ENCODE measurements around the gene KCTD14. TPM values are rescaled to one million over a fixed set of nuclear protein-coding genes. Genes with fewer than 3 reads are reported as not detected.

KCTD14 gene
- total RNA-seq, 1 donor from 2014 or later, result 0.32 TPM

DNA sequence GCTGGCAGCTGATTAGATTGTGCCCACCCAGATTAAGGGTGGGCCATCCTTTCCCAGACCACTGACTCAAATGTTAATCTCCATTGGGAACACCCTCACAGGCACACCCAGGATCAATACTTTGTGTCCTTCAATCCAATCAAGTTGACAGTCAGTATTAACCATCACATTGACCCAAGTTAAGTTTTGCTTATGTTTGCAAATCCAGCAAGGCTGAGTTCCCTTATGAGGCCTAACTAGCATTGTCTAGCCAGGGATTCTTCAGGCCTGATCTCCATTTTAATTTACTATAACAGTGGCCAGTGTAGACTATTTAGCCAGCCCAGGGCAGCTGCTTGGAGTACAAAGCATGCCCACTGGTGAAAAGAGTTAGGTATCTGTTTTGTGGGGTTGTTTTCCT is 2.3 kb upstream of the KCTD14 start:
- no peak overlapping the region for H3K4me3 Mint-ChIP-seq (ENCODE audit: unreplicated experiment)
- no peaks in the 10 kb centered on the region for H3K4me1 Mint-ChIP-seq (ENCODE audit: low read depth, unreplicated experiment)
- H3K27ac Mint-ChIP-seq (ENCODE audit: unreplicated experiment), result no peak overlapping the region
- TF ChIP-seq, protein P1, sequence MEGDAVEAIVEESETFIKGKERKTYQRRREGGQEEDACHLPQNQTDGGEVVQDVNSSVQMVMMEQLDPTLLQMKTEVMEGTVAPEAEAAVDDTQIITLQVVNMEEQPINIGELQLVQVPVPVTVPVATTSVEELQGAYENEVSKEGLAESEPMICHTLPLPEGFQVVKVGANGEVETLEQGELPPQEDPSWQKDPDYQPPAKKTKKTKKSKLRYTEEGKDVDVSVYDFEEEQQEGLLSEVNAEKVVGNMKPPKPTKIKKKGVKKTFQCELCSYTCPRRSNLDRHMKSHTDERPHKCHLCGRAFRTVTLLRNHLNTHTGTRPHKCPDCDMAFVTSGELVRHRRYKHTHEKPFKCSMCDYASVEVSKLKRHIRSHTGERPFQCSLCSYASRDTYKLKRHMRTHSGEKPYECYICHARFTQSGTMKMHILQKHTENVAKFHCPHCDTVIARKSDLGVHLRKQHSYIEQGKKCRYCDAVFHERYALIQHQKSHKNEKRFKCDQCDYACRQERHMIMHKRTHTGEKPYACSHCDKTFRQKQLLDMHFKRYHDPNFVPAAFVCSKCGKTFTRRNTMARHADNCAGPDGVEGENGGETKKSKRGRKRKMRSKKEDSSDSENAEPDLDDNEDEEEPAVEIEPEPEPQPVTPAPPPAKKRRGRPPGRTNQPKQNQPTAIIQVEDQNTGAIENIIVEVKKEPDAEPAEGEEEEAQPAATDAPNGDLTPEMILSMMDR (IDR thresholded peaks at IDR 0.05; ENCODE audit: partially characterized antibody, unreplicated experiment), result no peak
- peaks cover 12% of the 10 kb centered on the region for H3K27me3 Mint-ChIP-seq (ENCODE audit: unreplicated experiment)
- no peaks in the 10 kb centered on the region for H3K36me3 Mint-ChIP-seq (ENCODE audit: unreplicated experiment)
- no peaks in the 10 kb centered on the region for H3K9me3 Mint-ChIP-seq (ENCODE audit: unreplicated experiment)
- no peak for DNase-seq

DNA sequence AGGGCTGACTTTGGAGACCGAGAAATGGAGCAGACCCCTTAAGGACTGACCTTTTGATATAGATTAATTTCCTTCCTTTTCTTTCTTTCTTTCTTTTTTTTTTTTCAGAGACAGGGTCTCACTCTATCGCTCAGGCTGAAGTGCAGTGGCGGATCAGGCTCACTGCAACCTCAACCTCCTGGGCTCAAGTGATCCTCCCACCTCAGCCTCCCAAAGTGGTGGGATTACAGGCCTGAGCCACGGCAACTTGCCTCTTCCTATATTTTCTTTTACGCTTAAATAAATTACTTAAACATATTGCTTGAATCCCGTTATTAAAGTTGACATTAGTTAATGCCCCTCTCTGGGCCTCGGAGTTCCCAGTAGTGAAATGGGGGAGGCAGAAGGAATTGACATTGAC is 350 bp upstream of the KCTD14 start:
- Mint-ChIP-seq H3K4me3 (ENCODE audit: unreplicated experiment) (peak overlapping the region; percentile 64), H3K9me3 (ENCODE audit: unreplicated experiment) (no peaks in the 10 kb centered on the region), H3K27ac (ENCODE audit: unreplicated experiment) (no peak overlapping the region), H3K27me3 (ENCODE audit: unreplicated experiment) (peaks cover 12% of the 10 kb centered on the region), H3K4me1 (ENCODE audit: low read depth, unreplicated experiment) (no peaks in the 10 kb centered on the region), H3K36me3 (ENCODE audit: unreplicated experiment) (no peaks in the 10 kb centered on the region)
- DNase-seq, result no peak
- TF ChIP-seq, protein P1 (IDR thresholded peaks at IDR 0.05; ENCODE audit: partially characterized antibody, unreplicated experiment), result no peak

DNA sequence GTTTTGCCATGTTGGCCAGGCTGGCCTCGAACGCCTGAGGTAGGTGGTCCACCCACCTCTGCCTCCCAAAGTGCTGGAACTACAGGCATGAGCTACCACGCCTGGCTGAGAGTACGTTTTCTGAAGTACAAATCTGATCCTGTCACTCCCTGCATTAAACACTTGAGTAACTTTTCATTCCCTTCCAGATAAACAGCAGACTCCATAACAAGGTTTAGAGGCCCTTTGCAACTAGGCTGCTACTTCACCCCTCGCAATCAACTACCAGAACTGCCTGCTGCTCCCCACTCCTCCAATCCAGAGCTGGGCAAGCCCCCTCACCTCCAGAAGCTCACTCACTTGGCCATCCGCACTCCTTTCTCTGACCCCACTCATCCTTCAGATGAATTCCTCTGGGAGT is 1.5 kb downstream of the KCTD14 start:
- TF ChIP-seq, protein P1 (IDR thresholded peaks at IDR 0.05; ENCODE audit: partially characterized antibody, unreplicated experiment), result no peak
- no peak for DNase-seq
- Mint-ChIP-seq H3K4me1 (ENCODE audit: low read depth, unreplicated experiment) (no peaks in the 10 kb centered on the region), H3K27me3 (ENCODE audit: unreplicated experiment) (peaks cover 12% of the 10 kb centered on the region), H3K9me3 (ENCODE audit: unreplicated experiment) (no peaks in the 10 kb centered on the region), H3K27ac (ENCODE audit: unreplicated experiment) (no peak overlapping the region), H3K36me3 (ENCODE audit: unreplicated experiment) (no peaks in the 10 kb centered on the region), H3K4me3 (ENCODE audit: unreplicated experiment) (no peak overlapping the region)

DNA sequence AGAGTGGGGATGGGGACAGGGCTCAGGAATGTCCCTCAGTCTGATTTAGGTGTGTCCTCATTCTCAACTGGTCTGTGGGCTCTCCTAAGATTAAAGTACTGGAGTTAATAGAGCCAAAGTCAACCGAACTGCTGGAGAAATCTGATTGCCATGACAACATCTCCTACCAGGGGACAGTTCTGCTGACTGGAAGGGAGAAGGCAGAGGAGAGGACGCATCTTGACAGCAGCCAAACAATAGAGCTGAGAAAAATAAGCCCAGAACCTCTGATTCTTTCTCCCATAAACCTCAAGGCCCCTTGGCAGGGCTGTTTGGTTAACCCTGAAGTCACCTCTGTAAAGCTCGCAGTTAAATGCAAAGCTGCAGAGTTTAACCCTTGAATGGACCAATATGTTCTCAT is 2.8 kb downstream of the KCTD14 start:
- Mint-ChIP-seq H3K27ac (ENCODE audit: unreplicated experiment) (no peak overlapping the region), H3K9me3 (ENCODE audit: unreplicated experiment) (no peaks in the 10 kb centered on the region), H3K4me3 (ENCODE audit: unreplicated experiment) (no peak overlapping the region), H3K27me3 (ENCODE audit: unreplicated experiment) (peaks cover 12% of the 10 kb centered on the region), H3K36me3 (ENCODE audit: unreplicated experiment) (no peaks in the 10 kb centered on the region), H3K4me1 (ENCODE audit: low read depth, unreplicated experiment) (no peaks in the 10 kb centered on the region)
- DNase-seq, result no peak
- TF ChIP-seq, protein P1 (IDR thresholded peaks at IDR 0.05; ENCODE audit: partially characterized antibody, unreplicated experiment), result no peak

DNA sequence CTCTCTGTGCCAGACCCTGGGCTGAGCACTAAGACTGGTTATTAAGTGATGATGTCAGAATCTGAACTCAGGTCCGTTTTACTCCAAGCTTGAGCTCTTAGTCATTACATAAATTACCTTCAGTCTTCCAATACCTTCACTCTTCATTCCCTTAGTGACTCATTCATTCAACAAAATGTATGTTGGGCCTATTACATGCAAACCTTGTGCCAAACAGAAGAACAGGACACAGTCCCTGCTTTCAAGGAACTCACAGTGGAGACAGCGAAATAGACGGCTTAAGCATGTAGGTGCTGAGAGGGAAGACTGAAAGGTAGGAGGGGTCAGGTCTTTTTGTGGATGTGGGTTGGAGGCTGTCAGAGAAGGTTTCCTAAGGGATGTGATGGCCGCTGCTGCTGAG is 3.3 kb downstream of the KCTD14 start:
- Mint-ChIP-seq H3K4me3 (ENCODE audit: unreplicated experiment) (no peak overlapping the region), H3K27ac (ENCODE audit: unreplicated experiment) (no peak overlapping the region)
- TF ChIP-seq, protein P1 (IDR thresholded peaks at IDR 0.05; ENCODE audit: partially characterized antibody, unreplicated experiment), result no peak

More for the DNA sequence above, 3.3 kb downstream of the KCTD14 start:
- peaks cover 12% of the 10 kb centered on the region for H3K27me3 Mint-ChIP-seq (ENCODE audit: unreplicated experiment)
- H3K9me3 Mint-ChIP-seq (ENCODE audit: unreplicated experiment), result no peaks in the 10 kb centered on the region
- no peak for DNase-seq
- H3K4me1 Mint-ChIP-seq (ENCODE audit: low read depth, unreplicated experiment), result no peaks in the 10 kb centered on the region
- no peaks in the 10 kb centered on the region for H3K36me3 Mint-ChIP-seq (ENCODE audit: unreplicated experiment)
